Measurements from ENCODE around the gene PUM1.

- no peak for TF ChIP-seq CTCF (IDR thresholded peaks at IDR 0.05)
- TF ChIP-seq POLR2A (IDR thresholded peaks at IDR 0.05), result no peak
- TF ChIP-seq EP300 (IDR thresholded peaks at IDR 0.05), result no peak
These were observed 73.5 kb downstream of the PUM1 start for GRCh38 chr1:30991862-30992606.
